ENCODE data around the gene DDN. TPM values are rescaled to one million over a fixed set of nuclear protein-coding genes. Genes with fewer than 3 reads are reported as not detected.

The DDN gene
- total and polyA plus RNA-seq, 9 of the 15 experiments (the other 6 are each of a cell fraction or from before 2014, with no cell fraction given), result 0.03 to 3.6 (median 1.6) TPM

DNA sequence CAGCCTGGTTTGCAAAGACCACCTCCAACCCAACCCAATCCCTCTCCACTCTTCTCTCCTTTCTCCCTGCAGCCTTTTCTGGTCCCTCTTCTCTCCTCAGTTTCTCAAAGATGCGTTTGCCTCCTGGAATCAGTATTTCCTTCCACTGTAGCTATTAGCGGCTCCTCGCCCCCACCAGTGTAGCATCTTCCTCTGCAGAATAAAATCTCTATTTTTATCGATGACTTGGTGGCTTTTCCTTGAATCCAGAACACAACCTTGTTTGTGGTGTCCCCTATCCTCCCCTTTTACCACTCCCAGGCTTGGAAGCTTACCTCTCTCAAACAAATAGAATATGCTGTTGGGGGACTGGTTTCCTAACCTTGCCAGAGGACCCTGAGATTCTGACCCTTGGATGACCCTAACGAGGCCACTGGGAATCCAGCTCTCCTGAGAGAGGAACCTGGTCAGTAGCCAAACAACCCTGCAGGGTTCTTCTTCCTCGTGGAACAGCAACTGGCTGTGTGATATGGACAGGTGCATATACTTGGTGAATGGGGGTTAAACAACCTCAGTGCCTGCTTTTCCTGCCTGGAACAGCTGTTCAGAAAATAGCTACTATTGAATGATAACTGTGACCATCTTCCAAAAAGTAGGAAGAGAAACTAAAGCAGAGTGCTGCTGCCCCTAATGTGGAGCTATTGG, 16.6 kb downstream of the DDN start:
- H3K4me1 ChIP-seq (replicated peaks in 1 of 2; ENCODE audit: control insufficient read depth in 2 of 2, insufficient read depth in 2 of 2, low read length in 2 of 2), result peaks cover 2 to 45% of the 10 kb centered on the region in 2 experiments; a peak in 3 of 5 replicates
- POLR2A ChIA-PET, result interaction anchor here (0.7 to 1.0 kb wide), 3 partner anchors 18 to 64 kb away, joined by 3 to 4 read pairs (median 3); no protein-coding TSS in a partner anchor
- no peak overlapping the region for H2AFZ ChIP-seq (ENCODE audit: low read depth, low read length)
- no peak for FAIRE-seq
- no peak for TF ChIP-seq TAL1 (IDR thresholded peaks at IDR 0.05)
- TF ChIP-seq MXD1 (CRISPR knock-in tag; IDR thresholded peaks at IDR 0.05; ENCODE audit: borderline replicate concordance, poor library complexity, severe bottlenecking), result no peak
- TF ChIP-seq ZNF561 (CRISPR knock-in tag; conservative IDR thresholded peaks at IDR 0.05), result no peak
- no peak for TF ChIP-seq TEAD4 (IDR thresholded peaks at IDR 0.05; ENCODE audit: low read length)
- no peak for TF ChIP-seq TEAD4 (CRISPR knock-in tag; IDR thresholded peaks at IDR 0.05; ENCODE audit: borderline replicate concordance)
- no peak for TF ChIP-seq SMARCB1 (IDR thresholded peaks at IDR 0.05; ENCODE audit: insufficient read length, low read depth)
- TF ChIP-seq ILF3 (IDR thresholded peaks at IDR 0.05; ENCODE audit: borderline replicate concordance), result no peak
- no peak for TF ChIP-seq ETS2 (tag; IDR thresholded peaks at IDR 0.05; ENCODE audit: borderline replicate concordance, poor library complexity, severe bottlenecking)
- WGBS (ENCODE audit: insufficient coverage, low coverage, missing lambda C conversion rate), result 0% methylated on average over 6 of the region's 6 CpGs
- H3K27me3 ChIP-seq (ENCODE audit: control insufficient read depth in 2 of 2, insufficient read depth in 2 of 2, low read length in 2 of 2), result peaks cover 46 to 83% of the 10 kb centered on the region in 2 experiments; a peak in 4 of 5 replicates
- CTCF ChIA-PET (ENCODE audit: low intra/inter-chr PET ratio), result no interaction called here
- H3K4me3 ChIP-seq, result no peak overlapping the region
- H3K9me3 ChIP-seq (replicated peaks; ENCODE audit: control insufficient read depth, insufficient read depth, low read depth, low read length), result no peaks in the 10 kb centered on the region
- intact Hi-C loops (cut with micrococcal nuclease) (loop anchor here (10.0 kb wide), 1 partner anchor 228 kb away; no protein-coding TSS in a partner anchor), in situ Hi-C loops (cut with MboI) (no loop called here)
- H4K20me1 ChIP-seq (replicated peaks; ENCODE audit: control insufficient read depth, insufficient read depth, low read length), result no peaks in the 10 kb centered on the region; the same call in none of the 2 replicates
- no peak for DNase-seq (ENCODE audit: extremely low read depth in 1 of 4, low spot score in 3 of 4)
- no peak overlapping the region for H3K4me2 ChIP-seq (ENCODE audit: insufficient read depth, low read length)
- no peaks in the 10 kb centered on the region for H3K36me3 ChIP-seq (ENCODE audit: control insufficient read depth, insufficient read depth, low read length)
- BruUV-seq (replicated peaks), result no TSS peak
- ATAC-seq, result no peak
- H3K9ac ChIP-seq (ENCODE audit: insufficient read depth in 1 of 2, low read depth in 2 of 2, low read length in 2 of 2), result no peak overlapping the region
- H3K79me2 ChIP-seq (ENCODE audit: control insufficient read depth, insufficient read depth, low read length), result no peaks in the 10 kb centered on the region
- H3K9me1 ChIP-seq (ENCODE audit: control insufficient read depth, insufficient read depth, low read length), result peaks cover 3% of the 10 kb centered on the region
- no peak overlapping the region for H3K27ac ChIP-seq (ENCODE audit: extremely low read depth, low read depth, low read length)

Data from K562 (cell line).